ENCODE measurements around the gene FBXO36. TPM values are rescaled to one million over a fixed set of nuclear protein-coding genes. Genes with fewer than 3 reads are reported as not detected.

Gene FBXO36
- total and polyA plus RNA-seq, 2 of the 13 experiments (the other 11 are each of a cell fraction or from before 2014, with no cell fraction given), result 2.8 TPM

DNA sequence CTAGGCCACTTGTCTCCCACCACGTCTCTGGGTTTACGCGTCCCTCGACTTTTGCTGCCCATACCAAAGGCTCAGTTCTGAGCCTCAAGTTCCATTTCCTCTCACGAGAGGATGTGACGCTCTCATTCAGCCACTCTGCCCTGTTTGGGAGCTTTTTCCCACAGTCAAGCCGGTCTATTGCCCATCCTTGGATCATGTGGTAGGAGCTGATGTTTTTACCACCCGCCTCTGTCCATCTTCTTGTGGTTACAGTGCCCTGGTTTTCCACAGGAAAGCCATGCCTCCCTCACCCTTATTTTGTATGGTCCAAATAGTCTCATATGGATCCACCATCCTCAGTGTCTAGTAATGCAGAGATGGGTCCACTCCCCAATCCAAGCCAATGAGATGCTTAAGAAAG is 20.4 kb downstream of the FBXO36 start:
- no peak overlapping the region for H3K4me2 ChIP-seq (ENCODE audit: low read depth, low read length)
- FAIRE-seq, result no peak
- ChIA-PET POLR2A (no interaction called here), CTCF (ENCODE audit: low intra/inter-chr PET ratio, low total read pairs) (no interaction called here)
- H3K4me3 ChIP-seq (replicated peaks in 1 of 3; ENCODE audit: insufficient read depth in 1 of 3, low read depth in 2 of 3, low read length in 3 of 3), result no peak overlapping the region
- H3K79me2 ChIP-seq (ENCODE audit: insufficient read depth, low read length), result no peaks in the 10 kb centered on the region
- no peak overlapping the region for H3K27ac ChIP-seq (ENCODE audit: extremely low read length, insufficient read depth, low read length)
- BruUV-seq (replicated peaks), result no TSS peak
- no peaks in the 10 kb centered on the region for H3K4me1 ChIP-seq (ENCODE audit: insufficient read depth, low read length)
- WGBS (ENCODE audit: low lambda C conversion rate), result 91% methylated on average over 8 of the region's 8 CpGs
- no peak overlapping the region for H3K9ac ChIP-seq (ENCODE audit: insufficient read depth, low read depth, low read length)
- intact Hi-C loops (cut with micrococcal nuclease; ENCODE audit: unreplicated experiment) (no loop called here), in situ Hi-C loops (cut with HindIII; ENCODE audit: extremely low pct_ligation_motif_present, low pct_unique_long_range_greater_than_20kb) (no loop called here)
- no peaks in the 10 kb centered on the region for H4K20me1 ChIP-seq (ENCODE audit: insufficient read depth, low read length)
- H3K36me3 ChIP-seq (replicated peaks in 1 of 2; ENCODE audit: control insufficient read depth in 1 of 2, insufficient read depth in 2 of 2, low read length in 2 of 2), result no peaks in the 10 kb centered on the region; a peak in 1 of 5 replicates
- ATAC-seq, result no peak
- no peak for DNase-seq (ENCODE audit: low spot score)
- no peaks in the 10 kb centered on the region for H3K9me3 ChIP-seq (ENCODE audit: low read length)
- H2AFZ ChIP-seq (ENCODE audit: low read length), result no peak overlapping the region
- H3K27me3 ChIP-seq (ENCODE audit: control insufficient read depth in 1 of 2, insufficient read depth in 2 of 2, low read length in 2 of 2), result no peaks in the 10 kb centered on the region
- TF ChIP-seq ZNF570 (CRISPR knock-in tag; IDR thresholded peaks at IDR 0.05; ENCODE audit: borderline replicate concordance), result no peak
- no peak for TF ChIP-seq ZNF3 (CRISPR knock-in tag; IDR thresholded peaks at IDR 0.05)
- no peak for TF ChIP-seq EHMT2 (IDR thresholded peaks at IDR 0.05; ENCODE audit: borderline replicate concordance, low read depth, low read length)
- no peak for TF ChIP-seq THAP11 (CRISPR knock-in tag; IDR thresholded peaks at IDR 0.05)
- no peak for TF ChIP-seq DNMT1 (CRISPR knock-in tag; IDR thresholded peaks at IDR 0.05)
- TF ChIP-seq, protein P1, sequence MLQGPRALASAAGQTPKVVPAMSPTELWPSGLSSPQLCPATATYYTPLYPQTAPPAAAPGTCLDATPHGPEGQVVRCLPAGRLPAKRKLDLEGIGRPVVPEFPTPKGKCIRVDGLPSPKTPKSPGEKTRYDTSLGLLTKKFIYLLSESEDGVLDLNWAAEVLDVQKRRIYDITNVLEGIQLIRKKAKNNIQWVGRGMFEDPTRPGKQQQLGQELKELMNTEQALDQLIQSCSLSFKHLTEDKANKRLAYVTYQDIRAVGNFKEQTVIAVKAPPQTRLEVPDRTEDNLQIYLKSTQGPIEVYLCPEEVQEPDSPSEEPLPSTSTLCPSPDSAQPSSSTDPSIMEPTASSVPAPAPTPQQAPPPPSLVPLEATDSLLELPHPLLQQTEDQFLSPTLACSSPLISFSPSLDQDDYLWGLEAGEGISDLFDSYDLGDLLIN (CRISPR knock-in tag; IDR thresholded peaks at IDR 0.05; ENCODE audit: borderline replicate concordance), result no peak
- TF ChIP-seq, protein P2, sequence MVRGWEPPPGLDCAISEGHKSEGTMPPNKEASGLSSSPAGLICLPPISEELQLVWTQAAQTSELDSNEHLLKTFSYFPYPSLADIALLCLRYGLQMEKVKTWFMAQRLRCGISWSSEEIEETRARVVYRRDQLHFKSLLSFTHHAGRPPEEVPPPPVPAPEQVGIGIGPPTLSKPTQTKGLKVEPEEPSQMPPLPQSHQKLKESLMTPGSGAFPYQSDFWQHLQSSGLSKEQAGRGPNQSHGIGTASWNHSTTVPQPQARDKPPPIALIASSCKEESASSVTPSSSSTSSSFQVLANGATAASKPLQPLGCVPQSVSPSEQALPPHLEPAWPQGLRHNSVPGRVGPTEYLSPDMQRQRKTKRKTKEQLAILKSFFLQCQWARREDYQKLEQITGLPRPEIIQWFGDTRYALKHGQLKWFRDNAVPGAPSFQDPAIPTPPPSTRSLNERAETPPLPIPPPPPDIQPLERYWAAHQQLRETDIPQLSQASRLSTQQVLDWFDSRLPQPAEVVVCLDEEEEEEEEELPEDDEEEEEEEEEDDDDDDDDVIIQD (CRISPR knock-in tag; IDR thresholded peaks at IDR 0.05; ENCODE audit: low read depth), result no peak
- no peak for TF ChIP-seq CENPT (CRISPR knock-in tag; IDR thresholded peaks at IDR 0.05; ENCODE audit: low read depth)
- TF ChIP-seq NR3C1 (CRISPR knock-in tag; IDR thresholded peaks at IDR 0.05), result no peak
- no peak for TF ChIP-seq ELF4 (CRISPR knock-in tag; IDR thresholded peaks at IDR 0.05; ENCODE audit: borderline replicate concordance)
- TF ChIP-seq, protein P3, sequence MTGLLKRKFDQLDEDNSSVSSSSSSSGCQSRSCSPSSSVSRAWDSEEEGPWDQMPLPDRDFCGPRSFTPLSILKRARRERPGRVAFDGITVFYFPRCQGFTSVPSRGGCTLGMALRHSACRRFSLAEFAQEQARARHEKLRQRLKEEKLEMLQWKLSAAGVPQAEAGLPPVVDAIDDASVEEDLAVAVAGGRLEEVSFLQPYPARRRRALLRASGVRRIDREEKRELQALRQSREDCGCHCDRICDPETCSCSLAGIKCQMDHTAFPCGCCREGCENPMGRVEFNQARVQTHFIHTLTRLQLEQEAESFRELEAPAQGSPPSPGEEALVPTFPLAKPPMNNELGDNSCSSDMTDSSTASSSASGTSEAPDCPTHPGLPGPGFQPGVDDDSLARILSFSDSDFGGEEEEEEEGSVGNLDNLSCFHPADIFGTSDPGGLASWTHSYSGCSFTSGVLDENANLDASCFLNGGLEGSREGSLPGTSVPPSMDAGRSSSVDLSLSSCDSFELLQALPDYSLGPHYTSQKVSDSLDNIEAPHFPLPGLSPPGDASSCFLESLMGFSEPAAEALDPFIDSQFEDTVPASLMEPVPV (CRISPR knock-in tag; IDR thresholded peaks at IDR 0.05), result no peak
- no peak for TF ChIP-seq ZNF329 (CRISPR knock-in tag; IDR thresholded peaks at IDR 0.05; ENCODE audit: low read depth)
- no peak for TF ChIP-seq SYNCRIP (IDR thresholded peaks at IDR 0.05; ENCODE audit: insufficient read depth, low read depth, low read length)
- TF ChIP-seq, protein P4, sequence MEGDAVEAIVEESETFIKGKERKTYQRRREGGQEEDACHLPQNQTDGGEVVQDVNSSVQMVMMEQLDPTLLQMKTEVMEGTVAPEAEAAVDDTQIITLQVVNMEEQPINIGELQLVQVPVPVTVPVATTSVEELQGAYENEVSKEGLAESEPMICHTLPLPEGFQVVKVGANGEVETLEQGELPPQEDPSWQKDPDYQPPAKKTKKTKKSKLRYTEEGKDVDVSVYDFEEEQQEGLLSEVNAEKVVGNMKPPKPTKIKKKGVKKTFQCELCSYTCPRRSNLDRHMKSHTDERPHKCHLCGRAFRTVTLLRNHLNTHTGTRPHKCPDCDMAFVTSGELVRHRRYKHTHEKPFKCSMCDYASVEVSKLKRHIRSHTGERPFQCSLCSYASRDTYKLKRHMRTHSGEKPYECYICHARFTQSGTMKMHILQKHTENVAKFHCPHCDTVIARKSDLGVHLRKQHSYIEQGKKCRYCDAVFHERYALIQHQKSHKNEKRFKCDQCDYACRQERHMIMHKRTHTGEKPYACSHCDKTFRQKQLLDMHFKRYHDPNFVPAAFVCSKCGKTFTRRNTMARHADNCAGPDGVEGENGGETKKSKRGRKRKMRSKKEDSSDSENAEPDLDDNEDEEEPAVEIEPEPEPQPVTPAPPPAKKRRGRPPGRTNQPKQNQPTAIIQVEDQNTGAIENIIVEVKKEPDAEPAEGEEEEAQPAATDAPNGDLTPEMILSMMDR (CRISPR knock-in tag; IDR thresholded peaks at IDR 0.05), result no peak

Measured in HepG2 (cell line).